Heart left ventricle (tissue), 16 donors: ENCODE measurements around the gene ANKRD13B. TPM values are rescaled to one million over a fixed set of nuclear protein-coding genes. Genes with fewer than 3 reads are reported as not detected.
A peak's percentile ranks its signal among the peaks of the same experiment; 100 is the strongest.

ENCODE experiments used
- ATAC-seq, 4 donors: fragments of 200-7000 bp; cut with Tn5 transposase; one replicate each; pipeline ENCODE4 v1.9.1; 2020 to 2022; ENCODE audit warnings: moderate library complexity in 4 of 4, mild to moderate bottlenecking in 3 of 4, moderate number of reproducible peaks in 1 of 4
- DNase-seq, 5 donors: peaks; one replicate each; pipeline ENCODE4 v3.0.0-alpha.2; 2020
- H3K27ac ChIP-seq, 12 donors: fragments of 200-600 bp; sonication (generic) in 4 of 12; one replicate each; pipeline versions ENCODE4 v1.5.0 to v1.8.0; 2016 to 2022; ENCODE audit warnings: mild to moderate bottlenecking in 2 of 12
- H3K27me3 ChIP-seq, 9 donors: fragments of 200-600 bp; sonication (generic) in 2 of 9; one replicate each; pipeline versions ENCODE4 v1.5.1 to v1.8.0; 2016 to 2022; ENCODE audit warnings: mild to moderate bottlenecking in 3 of 9
- H3K36me3 ChIP-seq, 9 donors: fragments of 200-600 bp; sonication (generic) in 2 of 9; one replicate each; pipeline versions ENCODE4 v1.5.0 to v1.8.0; 2018 to 2022; ENCODE audit warnings: mild to moderate bottlenecking in 2 of 9
- H3K4me1 ChIP-seq, 12 donors: fragments of 200-600 bp; sonication (generic) in 4 of 12; one replicate each; pipeline versions ENCODE4 v1.5.0 to v1.8.0; 2016 to 2022; ENCODE audit warnings: mild to moderate bottlenecking in 3 of 12
- H3K4me3 ChIP-seq, 12 donors: fragments of 200-600 bp; sonication (generic) in 4 of 12; one replicate each; pipeline versions ENCODE4 v1.5.0 to v1.8.0; 2017 to 2022; ENCODE audit warnings: mild to moderate bottlenecking in 9 of 12, moderate library complexity in 4 of 12
- H3K9me3 ChIP-seq, 12 donors: fragments of 200-600 bp; sonication (generic) in 4 of 12; one replicate each; pipeline versions ENCODE4 v1.5.0 to v1.8.0; 2016 to 2022; ENCODE audit warnings: mild to moderate bottlenecking in 1 of 12
- POLR2A ChIP-seq, 2 donors: fragments of 450-650 bp; IDR thresholded peaks; one replicate each; pipeline ENCODE4 v1.6.1; 2017; ENCODE audit warnings: antibody characterized with exemption in 2 of 2, mild to moderate bottlenecking in 2 of 2, moderate library complexity in 2 of 2
- WGBS, 4 donors: extraction: QIAGEN DNeasy Blood & Tissue Kit in 2 of 4; methylation state at CpG; one replicate each; pipeline versions ENCODE4 v1.1.5 to v1.1.7; 2013 to 2018; 5-methylcytosine and 5-hydroxymethylcytosine counted together
- intact Hi-C, 10 donors: fragments of 100-400 bp; cut with DNase I; formaldehyde crosslinking; loops; one replicate each; pipeline versions ENCODE4 v1.11.1 to v1.14.2; 2022
- polyA plus RNA-seq, 2 donors: library from polyadenylated mRNA; stranded (reverse); fragments of 200-250 nt; gene quantifications; one replicate each; pipeline ENCODE4 v1.2.3, GENCODE V29; 2013
- total RNA-seq, 9 donors: library from RNA; depleted of rRNA in 2 of 9; stranded (reverse); fragments of >200 nt in 2 of 9; fragmentation: NEBNext Ultra II Directional in 3 of 9; extraction: Animal tissue kit (Norgen Biotek cat#: 25700) in 3 of 9; gene quantifications; one replicate each; pipeline versions ENCODE4 v1.1.0 to v1.2.4, GENCODE V29; 2016 to 2023
- TF ChIP-seq, protein P1 (sequence below), 12 donors: fragments of 200-600 bp; sonication (generic) in 4 of 12; IDR thresholded peaks; one replicate each; pipeline versions ENCODE4 v1.5.0 to v1.8.0; 2018 to 2022; ENCODE audit warnings: antibody characterized with exemption in 12 of 12, mild to moderate bottlenecking in 5 of 12
- donor health status: ischemic (EF 13 %, LVEDD 7.1; RV severe dilation, severe dysfunction).
- donor health status: healthy with polysubstance abuse.
- donor health status: DM: no; HTN: yes; CAD: no.
- donor health status: DM: no; HTN: no; CAD: no.
- donor health status: ischemic (EF 25% LVEDD 6.9; RV normal size, moderate dysfunction).
- donor health status: ischemic (EF 25% LVEDD 5.7; RV mildly dilated, moderate dysfunction).
- donor health status: healthy.
- donor health status: DM: yes; HTN: yes; CAD: no.
- donor health status: ischemic (EF 35%, LVEDD 5.7; RV mildly dilated, moderate dysfunction).
- donor health status: nonischemic (EF 11% LVEDD 7.7; RV severe dilation, severe dysfunction).
- donor health status: DM: yes; HTN: yes; CAD: no.
- donor health status: PGD.
- donor health status: ischemic (EF 29% LVEDD 5.4; RV normal size, mild dysfunction).
- donor health status: nonischemic (EF 23%, LVEDD 6.1; RV moderate dilation, normal function).

ANKRD13B gene
- total and polyA plus RNA-seq, 11 donors, result 4.1 to 12.7 (median 6.1) TPM

- TF ChIP-seq POLR2A (IDR thresholded peaks at IDR 0.05), result no peak
- TF ChIP-seq, protein P1, sequence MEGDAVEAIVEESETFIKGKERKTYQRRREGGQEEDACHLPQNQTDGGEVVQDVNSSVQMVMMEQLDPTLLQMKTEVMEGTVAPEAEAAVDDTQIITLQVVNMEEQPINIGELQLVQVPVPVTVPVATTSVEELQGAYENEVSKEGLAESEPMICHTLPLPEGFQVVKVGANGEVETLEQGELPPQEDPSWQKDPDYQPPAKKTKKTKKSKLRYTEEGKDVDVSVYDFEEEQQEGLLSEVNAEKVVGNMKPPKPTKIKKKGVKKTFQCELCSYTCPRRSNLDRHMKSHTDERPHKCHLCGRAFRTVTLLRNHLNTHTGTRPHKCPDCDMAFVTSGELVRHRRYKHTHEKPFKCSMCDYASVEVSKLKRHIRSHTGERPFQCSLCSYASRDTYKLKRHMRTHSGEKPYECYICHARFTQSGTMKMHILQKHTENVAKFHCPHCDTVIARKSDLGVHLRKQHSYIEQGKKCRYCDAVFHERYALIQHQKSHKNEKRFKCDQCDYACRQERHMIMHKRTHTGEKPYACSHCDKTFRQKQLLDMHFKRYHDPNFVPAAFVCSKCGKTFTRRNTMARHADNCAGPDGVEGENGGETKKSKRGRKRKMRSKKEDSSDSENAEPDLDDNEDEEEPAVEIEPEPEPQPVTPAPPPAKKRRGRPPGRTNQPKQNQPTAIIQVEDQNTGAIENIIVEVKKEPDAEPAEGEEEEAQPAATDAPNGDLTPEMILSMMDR (IDR thresholded peaks at IDR 0.05), result no peak
- ATAC-seq (peak; percentile 0 to 14 (median 3)), DNase-seq (peak in 4 of 5 donors; percentile 53 to 74 (median 64))
- Histone ChIP-seq H3K27me3 (no peaks in the 10 kb centered on the region), H3K9me3 (no peaks in the 10 kb centered on the region), H3K4me3 (peak overlapping the region in 10 of 12 donors; percentile 7 to 88 (median 65)), H3K4me1 (peaks cover 5 to 88% (median 68%) of the 10 kb centered on the region in 12 donors), H3K27ac (peak overlapping the region; percentile 48 to 95 (median 88)), H3K36me3 (no peaks in the 10 kb centered on the region)
- intact Hi-C loops, result no loop called here
- WGBS, 4 donors, result 4 to 8% (median 7%) methylated on average over 24 to 31 of the region's 31 CpGs
These were observed 1.7 kb upstream of the ANKRD13B start for GRCh38 chr17:29591146-29591736.

DNA sequence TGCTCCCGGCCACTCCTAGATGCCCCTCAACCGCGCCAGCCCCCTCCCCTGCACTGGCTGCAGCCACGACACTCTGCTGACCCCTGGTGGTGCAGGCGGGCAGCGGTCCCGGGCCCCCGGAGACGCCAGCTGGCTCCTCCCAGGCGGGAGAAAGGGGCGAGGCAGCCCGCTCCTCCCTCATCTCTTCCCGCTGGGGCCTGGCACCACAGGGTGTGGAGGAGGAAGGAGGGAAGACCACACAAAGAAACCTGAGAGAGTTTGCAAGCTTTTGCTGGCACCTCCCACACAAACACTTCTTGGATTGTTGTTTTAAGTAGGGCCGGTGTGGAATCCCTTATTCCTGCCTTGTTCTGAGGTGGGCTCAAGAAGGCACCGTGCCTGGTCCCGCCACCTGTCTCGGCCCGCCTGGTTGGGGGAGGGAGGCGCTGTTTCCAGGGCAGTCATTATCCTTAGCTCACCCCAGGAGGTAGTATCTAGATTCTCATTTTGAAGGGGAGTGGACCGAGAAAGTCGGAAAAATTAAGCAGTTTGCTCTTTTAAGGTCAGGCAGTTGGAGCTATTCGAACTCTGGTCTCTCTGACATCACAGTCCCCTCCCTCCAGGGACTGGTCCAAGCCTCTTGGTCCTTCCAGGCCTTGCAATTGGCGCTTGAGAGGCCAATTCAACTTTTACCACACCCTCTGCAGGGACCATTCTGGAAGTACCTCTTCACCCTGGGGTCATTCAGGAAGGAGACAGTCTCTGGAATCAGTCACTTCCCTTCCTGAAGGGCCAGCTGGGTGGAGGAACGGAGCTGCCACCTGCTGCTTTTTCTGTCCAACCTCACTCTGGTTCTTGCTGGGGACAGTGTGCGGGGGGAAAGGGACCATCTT is 959 bp upstream of the ANKRD13B start:
- Histone ChIP-seq H3K36me3 (no peaks in the 10 kb centered on the region), H3K27ac (peak overlapping the region; percentile 38 to 95 (median 88)), H3K9me3 (no peaks in the 10 kb centered on the region), H3K4me3 (peak overlapping the region in 10 of 12 donors; percentile 7 to 88 (median 65)), H3K27me3 (no peaks in the 10 kb centered on the region), H3K4me1 (peaks cover 5 to 88% (median 64%) of the 10 kb centered on the region in 12 donors)
- TF ChIP-seq, protein P1 (IDR thresholded peaks at IDR 0.05), result peak; percentile 94 to 99 (median 98)
- peak in 1 of 2 donors; percentile 14 for TF ChIP-seq POLR2A (IDR thresholded peaks at IDR 0.05)
- WGBS, 4 donors, result 11 to 12% (median 12%) methylated on average over 25 of the region's 25 CpGs
- ATAC-seq (peak; percentile 65 to 81 (median 70)), DNase-seq (peak; percentile 88 to 94 (median 89))
- intact Hi-C loops, result loop anchor here in 1 of 10 donors (2.0 kb wide), 1 partner anchor 23 kb away; no protein-coding TSS in a partner anchor

GRCh38 chr17:29593591-29594518 is 923 bp downstream of the ANKRD13B start:
- TF ChIP-seq, protein P1 (IDR thresholded peaks at IDR 0.05), result peak in 4 of 12 donors; percentile 12 to 38 (median 21)
- TF ChIP-seq POLR2A (IDR thresholded peaks at IDR 0.05), result no peak
- WGBS, 4 donors, result 7 to 11% (median 8%) methylated on average over 39 to 64 of the region's 64 CpGs
- H3K9me3 ChIP-seq, result no peaks in the 10 kb centered on the region
- no peaks in the 10 kb centered on the region for H3K27me3 ChIP-seq
- peak overlapping the region; percentile 45 to 88 (median 68) for H3K4me3 ChIP-seq
- peak overlapping the region in 9 of 12 donors; percentile 17 to 56 (median 52) for H3K27ac ChIP-seq
- H3K36me3 ChIP-seq, result no peaks in the 10 kb centered on the region
- H3K4me1 ChIP-seq, result peaks cover 5 to 80% (median 52%) of the 10 kb centered on the region in 12 donors
- DNase-seq, result peak; percentile 23 to 63 (median 31)
- no peak for ATAC-seq
- intact Hi-C loops, result loop anchor here in 1 of 10 donors (2.0 kb wide), 1 partner anchor 21 kb away; no protein-coding TSS in a partner anchor
